C4-2B (cell line): ENCODE measurements around the gene DHRS1.

Source experiments
- CTCF ChIP-seq: fragments of 450-650 bp; conservative IDR thresholded peaks from 2 replicates; pipeline ENCODE4 v1.5.1; 2017; ENCODE audit warnings: mild to moderate bottlenecking
- ZFX ChIP-seq: fragments of 450-650 bp; IDR thresholded peaks from 2 replicates; pipeline ENCODE4 v1.6.1; 2017

DNA sequence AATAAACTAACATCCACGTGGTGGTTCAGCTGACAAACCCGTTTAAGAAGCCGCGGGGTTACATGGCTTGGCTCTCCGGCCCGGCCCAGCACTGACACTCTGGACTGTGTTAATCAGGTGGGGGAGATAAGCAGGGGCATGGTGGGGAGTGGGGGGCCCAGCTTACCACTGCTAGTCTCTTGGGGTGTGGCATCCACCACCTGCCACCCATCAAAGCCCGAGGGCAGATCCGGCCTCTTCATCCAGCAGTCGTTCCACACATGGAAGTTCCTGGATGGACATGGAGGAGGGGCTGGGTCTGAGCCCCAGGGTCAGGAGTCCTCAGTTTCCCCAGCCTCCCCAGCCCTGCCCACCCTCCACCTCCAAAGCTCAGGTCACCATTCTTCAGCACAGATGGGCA is 41.5 kb downstream of the DHRS1 start:
- TF ChIP-seq CTCF (no peak), ZFX (no peak)
